Putamen (tissue), 1 donor: ENCODE data around the gene TOP3A.
A peak's percentile ranks its signal among the peaks of the same experiment; 100 is the strongest.

Source experiments
- DNase-seq: peaks from one replicate; pipeline ENCODE4 v3.0.0-alpha.2; 2016; ENCODE audit warnings: low spot score

Gene TOP3A

GRCh38 chr17:18233803-18234518 lies 80.8 kb downstream of the TOP3A start:
- DNase-seq, result no peak

- DNase-seq, result no peak
These were observed 83.6 kb downstream of the TOP3A start for GRCh38 chr17:18231164-18231563.

GRCh38 chr17:18230288-18231141 lies 84.3 kb downstream of the TOP3A start:
- DNase-seq, result peak; percentile 84

GRCh38 chr17:18229771-18230170 lies 85.0 kb downstream of the TOP3A start:
- no peak for DNase-seq

DNA sequence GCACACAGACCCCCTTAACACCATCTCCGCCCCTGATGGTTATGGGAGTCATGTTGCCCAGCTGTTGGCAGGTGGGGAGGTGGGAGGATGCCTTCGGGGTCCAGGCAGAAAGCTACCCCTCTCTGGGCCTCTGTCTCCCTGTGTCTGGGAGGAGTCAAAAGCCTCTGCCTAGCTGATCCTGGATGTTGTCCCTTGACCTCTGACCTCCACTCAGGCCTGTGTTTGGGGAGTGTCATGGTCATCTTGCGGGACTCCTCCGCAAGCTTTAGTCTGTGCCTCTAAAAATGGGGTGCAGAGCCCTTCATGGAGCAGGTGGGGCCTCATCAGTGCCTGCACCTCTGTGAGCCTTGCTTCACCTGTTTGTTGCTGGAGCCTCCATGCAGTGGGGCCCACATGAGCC lies 85.5 kb downstream of the TOP3A start:
- no peak for DNase-seq

DNA sequence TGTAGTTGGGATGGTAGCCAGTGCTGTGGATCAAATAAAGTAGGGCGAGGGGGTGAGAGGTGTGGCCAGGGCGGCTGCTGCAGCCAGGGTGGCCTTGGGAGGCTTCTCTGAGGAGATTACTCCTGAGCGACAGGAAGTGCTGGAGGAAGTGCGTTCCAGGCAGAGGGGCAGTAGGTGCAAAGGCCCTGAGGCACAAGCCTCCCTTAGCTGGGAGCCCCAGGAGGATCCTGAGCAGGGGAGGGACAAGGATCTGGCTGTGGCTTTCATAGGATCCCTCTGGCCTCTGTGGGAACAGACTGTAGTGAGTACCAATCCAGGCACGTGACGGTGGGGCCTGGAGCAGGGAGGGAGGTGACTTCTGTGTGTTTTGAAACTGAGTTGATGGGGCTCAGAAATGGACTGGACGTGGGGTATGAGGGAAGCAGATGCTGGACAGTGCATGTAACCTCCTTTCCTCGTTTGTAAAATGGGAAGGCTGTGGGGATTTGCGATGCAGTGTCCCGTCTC lies 86.6 kb downstream of the TOP3A start:
- DNase-seq, result no peak

GRCh38 chr17:18227635-18228034 lies 87.2 kb downstream of the TOP3A start:
- DNase-seq, result no peak

GRCh38 chr17:18226284-18226945 lies 88.4 kb downstream of the TOP3A start:
- DNase-seq, result no peak

GRCh38 chr17:18225642-18226283 lies 89.0 kb downstream of the TOP3A start:
- no peak for DNase-seq

- peak; percentile 94 for DNase-seq
These were observed 89.6 kb downstream of the TOP3A start, which contains the start of gene LLGL1 for GRCh38 chr17:18225121-18225641. TSS of gene LLGL1 (plus strand) at chr17:18225635. CDS start at chr17:18225683, 48 bp downstream.

- no peak for DNase-seq
These were observed 90.2 kb downstream of the TOP3A start for GRCh38 chr17:18224387-18225120.

DNA sequence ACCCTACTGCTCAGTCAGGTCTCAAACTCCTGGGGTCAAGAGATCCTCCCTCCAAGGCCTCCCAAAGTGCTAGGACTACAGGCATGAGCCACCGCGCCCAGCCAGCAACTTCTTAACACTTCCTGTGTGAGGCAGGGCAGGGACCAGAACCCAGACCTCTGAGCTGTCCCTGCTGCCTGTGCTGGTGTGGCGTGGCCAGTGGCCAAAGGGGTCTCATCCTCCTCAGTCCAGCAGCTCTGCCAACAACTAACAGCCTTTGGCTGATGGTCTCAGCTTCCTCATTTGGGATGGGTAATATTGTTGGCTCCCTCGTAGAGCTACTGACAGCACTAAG lies 90.8 kb downstream of the TOP3A start:
- DNase-seq, result no peak
